GM03348 (cell line): Measurements from ENCODE around the gene USP46.

ENCODE experiments used
- DNase-seq: peaks from one replicate; pipeline ENCODE4 v3.0.0; 2012; ENCODE audit warnings: low spot score

USP46 gene

DNA sequence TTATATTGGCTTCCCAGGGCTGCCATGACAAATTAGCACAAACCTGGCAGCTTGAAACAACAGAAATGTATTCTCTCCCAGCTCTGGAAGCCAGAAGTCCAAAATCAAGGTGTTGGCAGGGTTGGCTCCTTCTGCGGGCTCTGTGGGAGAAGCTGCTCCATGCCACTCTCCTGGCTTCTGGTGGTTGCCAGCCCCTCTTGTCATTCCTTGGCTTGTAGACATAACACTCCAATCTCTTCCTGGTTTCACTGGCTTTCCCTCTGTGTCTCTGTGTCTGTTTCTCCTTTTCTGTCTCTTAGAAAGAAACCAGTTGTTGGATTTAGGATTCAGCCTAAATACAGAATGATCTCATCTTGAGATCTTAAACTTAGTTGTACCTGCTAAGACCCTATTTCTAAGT, 85.5 kb downstream of the USP46 start:
- DNase-seq = no peak

DNA sequence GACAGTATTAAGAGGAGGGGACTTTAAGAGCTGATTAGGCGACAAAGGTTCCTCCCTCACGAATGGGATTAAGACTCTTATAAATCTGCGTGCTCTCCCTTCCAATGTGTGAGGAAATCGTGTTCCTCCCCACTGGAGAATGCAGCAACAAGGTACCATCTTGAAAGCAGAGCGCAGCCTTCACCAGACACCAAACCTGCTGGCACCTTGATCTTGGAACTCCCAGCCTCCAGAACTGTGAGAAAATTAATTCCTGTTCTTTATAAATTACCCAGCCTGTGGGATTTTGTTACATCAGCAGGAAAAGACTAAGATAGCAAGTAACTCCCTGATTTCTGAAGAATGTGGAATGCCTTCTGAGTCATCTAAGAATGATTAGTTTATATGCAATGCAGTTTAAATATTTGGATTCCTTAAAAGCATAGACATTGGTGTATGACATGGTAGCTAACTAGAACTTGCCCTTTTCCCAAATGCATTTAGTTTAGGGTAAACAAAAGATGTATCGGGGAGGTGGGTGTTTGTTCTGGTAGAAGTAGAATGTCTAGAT, 86.1 kb downstream of the USP46 start:
- DNase-seq = peak; percentile 72

DNA sequence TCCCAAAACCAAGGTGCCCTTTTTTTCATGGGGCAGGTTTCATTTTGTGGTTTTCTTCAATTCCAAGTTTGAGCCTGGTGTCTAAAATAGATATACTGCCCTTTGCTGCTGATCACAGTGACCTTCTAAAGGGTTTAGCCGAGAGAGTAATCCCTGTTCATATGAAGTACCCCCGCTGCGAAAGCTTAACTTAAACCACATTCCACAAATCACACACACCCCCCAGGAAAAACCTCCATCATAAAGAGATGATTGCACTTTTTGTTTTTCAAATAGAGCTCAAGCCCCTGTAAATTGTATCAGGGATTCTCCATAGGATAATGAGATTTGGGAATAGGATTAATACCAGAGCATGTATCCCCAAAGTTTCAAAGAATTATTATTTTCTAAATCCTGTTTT, 90.8 kb downstream of the USP46 start:
- no peak for DNase-seq

DNA sequence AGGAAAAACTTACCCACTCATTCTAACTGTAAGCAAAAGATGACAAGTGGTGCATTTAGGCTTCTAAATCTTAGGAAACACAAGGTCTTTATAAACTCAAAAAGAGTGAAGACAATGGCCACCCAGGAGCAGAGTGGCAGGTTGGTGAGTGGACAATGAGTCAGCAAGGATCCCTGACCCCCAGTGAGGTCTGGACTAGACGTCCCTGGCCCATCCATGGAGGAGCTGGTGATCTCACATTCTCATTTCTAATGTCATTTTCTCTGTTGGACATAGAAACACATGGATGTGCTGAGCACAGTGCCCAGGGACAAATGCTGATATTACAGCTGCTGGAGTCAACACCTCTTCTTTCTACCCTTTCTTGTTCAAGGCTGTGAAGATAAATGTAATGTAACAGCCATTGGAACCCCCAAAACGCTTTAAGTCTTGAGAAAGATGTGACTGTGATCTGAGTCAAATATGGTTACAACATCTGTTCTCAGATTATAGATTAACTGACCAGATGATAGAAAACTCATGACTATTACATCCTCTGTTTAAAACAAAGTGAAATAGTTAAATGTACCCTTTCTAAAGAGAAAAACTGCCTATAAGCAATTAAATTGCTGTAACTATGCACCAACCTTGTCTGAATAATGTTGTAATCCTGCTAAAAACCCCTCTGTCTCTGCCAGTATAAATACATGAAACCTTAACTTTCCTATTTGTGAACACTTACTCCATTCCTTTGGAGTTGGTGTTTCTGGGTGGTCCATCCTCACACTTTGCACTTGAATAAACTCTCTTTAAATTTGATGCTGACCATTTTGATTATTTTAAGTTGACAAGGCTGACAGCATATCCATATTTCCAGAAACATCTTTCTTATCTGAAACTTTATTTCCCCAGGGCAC, 92.7 kb downstream of the USP46 start:
- no peak for DNase-seq

DNA sequence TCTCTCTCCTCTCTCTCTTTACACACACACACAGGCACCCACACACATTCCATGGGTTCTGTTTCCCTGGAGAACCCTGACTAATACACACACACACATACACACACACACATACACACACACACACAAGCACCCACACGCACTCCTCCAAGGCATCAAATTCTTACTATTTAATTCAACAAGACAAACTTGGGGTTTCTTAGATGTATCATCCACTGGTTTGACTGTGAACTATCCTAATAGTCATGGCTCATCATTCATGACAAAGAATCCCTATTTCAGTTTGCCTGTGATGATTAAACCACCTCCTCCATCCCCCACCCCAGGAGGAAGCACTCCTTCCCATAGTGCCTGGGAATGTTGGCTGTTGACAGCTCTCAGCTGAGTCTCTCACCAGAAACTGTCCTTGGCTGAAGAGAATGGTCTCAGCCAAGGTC, 98.2 kb downstream of the USP46 start:
- DNase-seq = peak; percentile 53

DNA sequence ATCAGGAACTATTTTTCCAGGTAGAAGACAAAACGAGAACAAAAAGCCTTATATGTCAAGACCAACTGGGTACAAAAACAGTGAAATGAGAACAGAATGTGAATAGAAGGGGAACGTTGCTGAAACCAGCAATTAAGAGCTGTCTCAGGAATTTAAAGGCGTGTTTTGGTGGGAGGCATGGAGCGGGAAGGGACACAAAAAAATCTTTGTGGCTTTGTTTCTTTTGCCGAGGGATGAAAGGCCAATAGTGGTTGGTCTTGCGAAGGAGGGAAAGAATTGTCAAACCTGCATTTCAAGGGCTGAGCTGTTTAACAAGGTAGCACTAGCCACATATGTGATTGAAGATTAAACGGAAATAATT, 103.8 kb downstream of the USP46 start:
- no peak for DNase-seq

DNA sequence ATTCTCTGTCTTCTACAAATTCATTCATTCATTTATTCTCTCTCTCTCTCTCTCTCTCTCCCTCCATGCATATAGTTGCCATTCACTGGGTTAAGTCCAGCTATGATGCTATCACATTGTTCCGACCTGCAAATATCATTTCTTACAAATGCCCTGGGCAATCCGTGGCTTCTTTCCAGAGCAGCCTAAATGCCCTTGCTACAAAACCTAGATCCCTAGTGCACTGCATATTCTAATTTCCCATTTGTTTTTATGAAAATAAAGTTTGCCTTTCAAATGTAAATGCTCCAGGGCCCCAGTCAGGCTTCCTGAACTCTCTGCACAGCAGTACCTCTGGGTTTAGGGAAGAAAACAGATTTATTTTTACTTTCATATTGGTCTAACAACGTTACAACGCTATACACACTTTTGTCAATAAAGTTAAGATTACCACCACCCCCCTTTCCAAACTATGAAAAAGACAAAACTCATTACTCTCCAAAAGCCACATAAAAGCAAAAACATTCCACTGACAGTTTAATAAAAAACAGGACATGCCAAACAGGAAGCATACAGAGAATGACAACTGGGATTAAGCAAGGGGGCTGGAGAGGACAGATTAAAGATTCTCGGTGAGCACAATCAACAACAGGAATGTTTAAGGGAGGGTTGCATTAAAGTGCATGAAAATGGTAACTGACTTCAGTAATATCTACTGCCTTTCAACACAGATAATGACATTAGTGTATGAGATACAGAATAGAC, 104.3 kb downstream of the USP46 start:
- peak; percentile 16 for DNase-seq

DNA sequence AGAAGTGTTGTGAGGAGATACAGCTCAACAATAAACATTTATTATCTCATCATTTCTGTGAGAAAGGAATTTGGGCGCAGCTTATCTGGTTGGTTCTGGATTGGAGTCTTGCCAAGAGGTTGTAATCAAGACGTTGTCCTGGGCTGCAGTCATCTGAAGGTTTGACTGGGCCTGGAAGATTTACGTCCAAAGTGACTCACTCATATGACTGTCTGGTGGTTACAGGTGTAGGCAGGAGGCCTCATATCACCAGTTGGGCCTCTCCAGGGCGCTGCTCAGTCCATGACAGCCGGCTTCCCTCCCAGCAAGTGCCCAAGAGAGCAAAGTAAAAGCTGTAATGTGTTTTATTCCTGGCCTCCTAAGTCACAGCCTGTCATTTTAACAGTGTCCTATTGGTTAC, 106.3 kb downstream of the USP46 start:
- DNase-seq = no peak

DNA sequence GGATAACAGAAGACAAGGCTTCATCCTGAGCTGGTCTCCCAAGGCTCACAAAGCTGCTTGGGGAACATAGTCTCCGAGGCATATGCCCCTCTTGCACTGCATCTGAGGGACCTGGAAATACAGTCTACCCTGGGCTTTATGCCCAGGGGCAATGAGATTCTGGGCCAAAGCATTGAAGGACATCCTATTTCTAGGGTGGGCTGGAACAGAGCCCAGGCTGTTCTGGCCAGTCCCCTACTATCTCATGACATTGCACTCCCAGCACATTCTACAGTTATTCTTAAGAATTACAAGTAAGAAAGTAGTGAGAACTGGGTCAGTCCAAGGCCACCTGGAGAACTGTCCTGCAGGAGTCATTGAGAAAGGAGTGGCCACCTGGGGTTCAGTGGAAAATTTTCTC, 107.6 kb downstream of the USP46 start:
- no peak for DNase-seq

DNA sequence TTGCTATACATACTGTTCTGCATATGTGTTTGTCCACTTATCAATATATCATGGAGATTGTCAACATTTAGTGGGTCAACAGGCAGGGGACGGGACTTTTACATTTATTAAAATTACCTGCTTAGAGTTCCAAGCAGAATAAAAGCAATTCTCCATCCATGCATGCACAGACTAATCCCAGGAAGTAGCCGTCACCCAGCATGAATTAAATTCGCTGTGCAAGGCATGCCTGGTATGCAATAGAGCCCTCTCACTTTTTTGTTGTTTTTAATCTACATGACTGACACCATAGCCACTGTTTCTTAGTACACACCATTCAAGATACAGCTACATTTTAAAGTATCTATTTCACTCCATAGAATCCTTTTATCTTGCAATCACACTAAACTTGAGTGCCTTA, 108.9 kb downstream of the USP46 start:
- no peak for DNase-seq

DNA sequence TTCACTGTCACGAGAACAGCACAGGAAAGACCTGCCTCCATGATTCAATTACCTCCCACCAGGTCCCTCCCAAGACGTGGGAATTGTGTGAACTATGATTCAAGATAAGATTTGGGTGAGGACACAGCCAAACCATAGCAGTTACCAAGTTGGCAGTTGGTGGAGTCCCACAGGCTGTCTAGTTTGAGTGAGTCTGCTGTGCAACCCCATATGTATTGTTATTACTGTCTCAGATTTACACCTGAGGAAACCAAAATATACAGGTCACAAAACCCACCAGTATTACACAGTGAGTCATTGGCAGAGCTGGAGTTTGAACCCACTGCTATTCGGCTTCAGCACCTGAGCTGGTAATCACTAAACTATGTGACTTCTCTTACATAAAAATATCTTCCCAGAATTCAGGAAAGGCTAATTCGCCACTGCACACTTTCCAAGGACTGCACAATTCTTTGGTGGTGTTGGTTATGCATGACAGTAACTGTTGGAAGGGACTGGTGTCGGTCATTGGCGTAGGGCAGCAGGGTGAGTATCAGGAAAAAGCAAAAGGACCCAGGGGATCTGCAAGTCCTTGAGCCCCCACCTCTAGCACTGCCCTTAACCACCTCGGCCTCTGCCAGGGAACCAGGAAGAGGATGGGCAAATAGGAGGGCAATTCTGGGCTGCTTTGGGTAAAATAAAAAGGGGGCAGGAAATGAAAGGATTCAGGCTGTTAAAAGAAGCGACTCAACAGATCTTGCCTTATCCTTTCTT, 110.1 kb downstream of the USP46 start:
- DNase-seq = no peak

DNA sequence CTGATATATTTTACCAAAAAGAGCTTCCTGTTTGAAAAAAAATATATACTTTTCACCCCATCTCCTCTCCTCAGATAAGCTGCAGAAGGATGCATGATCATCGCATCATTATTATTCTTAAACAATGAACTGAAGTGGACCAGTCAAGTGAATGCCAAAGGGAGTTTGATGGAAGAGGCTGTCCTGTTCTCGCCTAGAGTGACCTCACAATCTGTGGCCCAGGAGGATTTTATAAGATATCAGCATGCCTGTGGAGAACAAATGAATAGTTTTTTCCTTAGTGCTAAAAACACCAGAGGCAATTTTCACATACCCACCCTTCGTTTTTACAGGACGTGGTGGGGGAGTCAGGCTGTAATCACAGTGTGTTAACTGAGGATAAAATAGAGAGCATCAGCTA, 112.7 kb downstream of the USP46 start:
- no peak for DNase-seq

DNA sequence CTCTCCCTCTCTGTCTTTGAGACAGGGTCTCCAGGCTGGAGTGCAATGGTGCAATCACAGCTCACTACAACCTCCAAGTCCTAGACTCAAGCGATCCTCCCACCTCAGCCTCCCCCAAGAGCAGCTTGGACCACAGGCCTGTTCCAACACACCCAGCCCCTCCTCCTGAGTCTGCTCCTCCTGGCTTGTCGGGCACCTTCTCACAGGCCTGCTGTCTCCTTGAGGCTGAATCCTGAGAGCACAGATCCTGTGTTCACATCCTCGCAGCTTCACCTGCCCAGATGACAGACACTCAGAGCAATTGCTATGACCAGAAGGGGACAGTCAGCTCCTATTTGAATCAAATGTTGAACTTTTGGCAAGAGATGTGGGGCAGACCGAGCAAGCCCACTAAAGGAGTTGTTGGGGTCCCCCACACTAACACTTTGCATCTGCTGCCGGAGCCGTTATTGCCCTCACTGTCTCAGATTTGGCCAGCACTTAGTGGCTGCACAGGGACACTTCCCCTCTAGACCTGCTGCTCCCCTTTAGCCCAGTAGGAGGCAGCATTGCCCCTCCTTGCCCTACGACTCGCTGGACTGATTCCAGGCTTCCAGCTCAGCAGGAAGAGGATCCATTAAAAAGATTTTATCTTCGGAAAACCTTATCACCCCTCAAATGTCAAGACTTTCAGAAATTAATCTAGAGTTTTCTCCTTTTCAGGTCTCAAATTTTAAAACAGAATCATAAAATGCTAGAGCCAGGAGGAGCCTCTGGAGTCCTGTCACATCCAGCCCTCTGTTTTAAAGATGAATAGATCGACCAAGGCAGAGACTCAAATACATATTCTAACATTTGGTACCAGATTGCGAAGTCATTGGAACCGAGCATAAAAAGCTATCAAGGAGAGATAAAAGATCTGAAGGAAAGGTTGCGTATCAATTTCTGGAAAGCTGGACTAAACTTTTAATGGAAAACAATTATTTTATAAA, 113.7 kb downstream of the USP46 start:
- peak; percentile 87 for DNase-seq
